GM12878 (cell line): Measurements from ENCODE around the gene ADARB1.

Experiments
- NRF1 ChIP-seq: conservative IDR thresholded peaks from 2 replicates; pipeline ENCODE4 v1.6.1; 2011; ENCODE audit warnings: mild to moderate bottlenecking, low read depth, low read length, improper control_type of control experiment
- TCF7 ChIP-seq: IDR thresholded peaks from 2 replicates; pipeline ENCODE4 v1.6.1; 2014; ENCODE audit warnings: antibody characterized with exemption, borderline replicate concordance
- TF ChIP-seq, protein P1 (sequence below), 3 experiments: IDR thresholded peaks in 2 of 3; conservative IDR thresholded peaks in 1 of 3; 2 replicates each; pipeline ENCODE4 v1.5.1; 2011; ENCODE audit warnings: low read depth in 3 of 3, low read length in 3 of 3, mild to moderate bottlenecking in 3 of 3, control low read depth in 2 of 3, moderate library complexity in 2 of 3, inconsistent platforms in 1 of 3, mixed read lengths in 1 of 3; ENCODE audit not compliant: control insufficient read depth in 2 of 3, insufficient read depth in 1 of 3; ENCODE audit errors: extremely low read depth in 1 of 3

DNA sequence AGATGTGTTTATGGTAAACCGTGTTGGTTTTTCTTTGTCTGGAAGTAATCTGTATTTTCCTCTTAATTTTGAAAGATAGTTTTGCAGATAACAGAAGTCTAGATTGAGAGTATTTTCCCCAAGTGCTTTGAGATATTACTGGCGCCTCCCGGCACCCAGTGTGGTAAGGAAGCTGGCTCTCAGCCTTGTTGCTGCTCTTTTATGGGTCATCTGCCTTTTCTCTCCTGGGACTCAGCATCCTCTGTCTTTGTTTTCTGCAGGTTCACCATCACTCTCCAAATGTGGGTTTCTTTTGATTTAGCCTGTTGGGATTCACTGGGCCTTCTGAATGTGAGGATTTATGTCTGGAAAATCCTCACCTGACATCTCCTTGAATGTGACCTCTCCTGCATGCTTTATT, 175.9 kb downstream of the ADARB1 start:
- TF ChIP-seq TCF7 (no peak), NRF1 (no peak)
- TF ChIP-seq, protein P1, sequence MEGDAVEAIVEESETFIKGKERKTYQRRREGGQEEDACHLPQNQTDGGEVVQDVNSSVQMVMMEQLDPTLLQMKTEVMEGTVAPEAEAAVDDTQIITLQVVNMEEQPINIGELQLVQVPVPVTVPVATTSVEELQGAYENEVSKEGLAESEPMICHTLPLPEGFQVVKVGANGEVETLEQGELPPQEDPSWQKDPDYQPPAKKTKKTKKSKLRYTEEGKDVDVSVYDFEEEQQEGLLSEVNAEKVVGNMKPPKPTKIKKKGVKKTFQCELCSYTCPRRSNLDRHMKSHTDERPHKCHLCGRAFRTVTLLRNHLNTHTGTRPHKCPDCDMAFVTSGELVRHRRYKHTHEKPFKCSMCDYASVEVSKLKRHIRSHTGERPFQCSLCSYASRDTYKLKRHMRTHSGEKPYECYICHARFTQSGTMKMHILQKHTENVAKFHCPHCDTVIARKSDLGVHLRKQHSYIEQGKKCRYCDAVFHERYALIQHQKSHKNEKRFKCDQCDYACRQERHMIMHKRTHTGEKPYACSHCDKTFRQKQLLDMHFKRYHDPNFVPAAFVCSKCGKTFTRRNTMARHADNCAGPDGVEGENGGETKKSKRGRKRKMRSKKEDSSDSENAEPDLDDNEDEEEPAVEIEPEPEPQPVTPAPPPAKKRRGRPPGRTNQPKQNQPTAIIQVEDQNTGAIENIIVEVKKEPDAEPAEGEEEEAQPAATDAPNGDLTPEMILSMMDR (IDR thresholded peaks at IDR 0.05 in 2 of 3, conservative IDR thresholded peaks at IDR 0.05 in 1 of 3; ENCODE audit: control insufficient read depth in 2 of 3, extremely low read depth in 1 of 3, insufficient read depth in 1 of 3, low read depth in 3 of 3, low read length in 3 of 3): no peak
